ENCODE data around the gene CEP164. TPM values are rescaled to one million over a fixed set of nuclear protein-coding genes. Genes with fewer than 3 reads are reported as not detected.

Gene CEP164
- total and polyA plus RNA-seq, 4 donors, result 7.1 to 51.2 (median 35.5) TPM

- 58 to 66% methylated on average over 8 of the region's 8 CpGs for WGBS, 2 donors
- no peak overlapping the region for H3K27ac ChIP-seq (ENCODE audit: low read depth in 1 of 2, low read length in 2 of 2)
- ATAC-seq (ENCODE audit: low FRiP score), result no peak
- peak in 1 of 2 donors; percentile 63 for DNase-seq
- H3K27me3 ChIP-seq (ENCODE audit: control insufficient read depth in 1 of 2, insufficient read depth in 2 of 2, low read length in 1 of 2), result no peaks in the 10 kb centered on the region
- H3K4me3 ChIP-seq (ENCODE audit: low read length in 2 of 2), result no peak overlapping the region
- H3K36me3 ChIP-seq (ENCODE audit: control insufficient read depth in 1 of 2, insufficient read depth in 2 of 2, low read length in 1 of 2), result no peaks in the 10 kb centered on the region
- H3K4me1 ChIP-seq (ENCODE audit: control insufficient read depth in 1 of 2, insufficient read depth in 2 of 2, low read length in 2 of 2), result no peaks in the 10 kb centered on the region
- intact Hi-C loops (cut with DNase I), result no loop called here
- no peaks in the 10 kb centered on the region for H3K9me3 ChIP-seq (ENCODE audit: control insufficient read depth, low read length)
These were observed 135.2 kb downstream of the CEP164 start for GRCh38 chr11:117462864-117463247.

Other genes with a start within 250 kb of the CEP164 start
- gene SIK3, start 229.4 kb upstream of the CEP164 start, total RNA-seq, result 10 to 100 TPM; 59.2 to 64.2 TPM
- 10 to 100 TPM in 1 of 2 donors, 1 to 10 TPM in 1; 6.4 to 18.8 TPM for gene SIK3, start 229.4 kb upstream of the CEP164 start, polyA plus RNA-seq
- gene PAFAH1B2, start 183.6 kb upstream of the CEP164 start, total RNA-seq, result 10 to 100 TPM; 69.9 to 73.5 TPM
- gene PAFAH1B2, start 183.6 kb upstream of the CEP164 start, polyA plus RNA-seq, result 10 to 100 TPM; 18.2 to 20.5 TPM
- 10 to 100 TPM; 51.2 to 81.3 TPM for gene SIDT2, start 149.1 kb upstream of the CEP164 start, total RNA-seq
- gene SIDT2, start 149.1 kb upstream of the CEP164 start, polyA plus RNA-seq, result 10 to 100 TPM; 10.4 to 62.9 TPM
- over 10,000 TPM in 1 of 2 donors, 1,000 to 10,000 TPM in 1; 4,857 to 10,188 TPM for gene TAGLN, start 128.5 kb upstream of the CEP164 start, total RNA-seq
- gene TAGLN, start 128.5 kb upstream of the CEP164 start, polyA plus RNA-seq, result over 10,000 TPM; 12,625 to 13,815 TPM
- 10 to 100 TPM; 52.8 to 71.5 TPM for gene PCSK7, start 95.8 kb upstream of the CEP164 start, total RNA-seq
- gene PCSK7, start 95.8 kb upstream of the CEP164 start, polyA plus RNA-seq, result 10 to 100 TPM; 23.5 to 57.0 TPM
- 10 to 100 TPM; 27.2 to 32.7 TPM for gene RNF214, start 95.2 kb upstream of the CEP164 start, total RNA-seq
- 10 to 100 TPM; 10.9 to 16.7 TPM for gene RNF214, start 95.2 kb upstream of the CEP164 start, polyA plus RNA-seq
- gene BACE1-AS, start 36.5 kb upstream of the CEP164 start, total RNA-seq, result 10 to 100 TPM in 1 of 2 donors, 1 to 10 TPM in 1; 9.8 to 11.5 TPM
- 1 to 10 TPM; 1.3 to 5.0 TPM for gene BACE1-AS, start 36.5 kb upstream of the CEP164 start, polyA plus RNA-seq
- 10 to 100 TPM; 29.0 to 36.3 TPM for gene BACE1, start 11.6 kb upstream of the CEP164 start, total RNA-seq
- 10 to 100 TPM in 1 of 2 donors, 1 to 10 TPM in 1; 5.5 to 20.7 TPM for gene BACE1, start 11.6 kb upstream of the CEP164 start, polyA plus RNA-seq

All from aorta (tissue), 5 donors.